Heart left ventricle (tissue), 16 donors: ENCODE results near the gene FREM1. TPM values are rescaled to one million over a fixed set of nuclear protein-coding genes. Genes with fewer than 3 reads are reported as not detected.

Experiments
- ATAC-seq, 4 donors: fragments of 200-7000 bp; cut with Tn5 transposase; one replicate each; pipeline ENCODE4 v1.9.1; 2020 to 2022; ENCODE audit warnings: moderate library complexity in 4 of 4, mild to moderate bottlenecking in 3 of 4, moderate number of reproducible peaks in 1 of 4
- DNase-seq, 5 donors: peaks; one replicate each; pipeline ENCODE4 v3.0.0-alpha.2; 2020
- H3K27ac ChIP-seq, 12 donors: fragments of 200-600 bp; sonication (generic) in 4 of 12; one replicate each; pipeline versions ENCODE4 v1.5.0 to v1.8.0; 2016 to 2022; ENCODE audit warnings: mild to moderate bottlenecking in 2 of 12
- H3K27me3 ChIP-seq, 9 donors: fragments of 200-600 bp; sonication (generic) in 2 of 9; one replicate each; pipeline versions ENCODE4 v1.5.1 to v1.8.0; 2016 to 2022; ENCODE audit warnings: mild to moderate bottlenecking in 3 of 9
- H3K36me3 ChIP-seq, 9 donors: fragments of 200-600 bp; sonication (generic) in 2 of 9; one replicate each; pipeline versions ENCODE4 v1.5.0 to v1.8.0; 2018 to 2022; ENCODE audit warnings: mild to moderate bottlenecking in 2 of 9
- H3K4me1 ChIP-seq, 12 donors: fragments of 200-600 bp; sonication (generic) in 4 of 12; one replicate each; pipeline versions ENCODE4 v1.5.0 to v1.8.0; 2016 to 2022; ENCODE audit warnings: mild to moderate bottlenecking in 3 of 12
- H3K4me3 ChIP-seq, 12 donors: fragments of 200-600 bp; sonication (generic) in 4 of 12; one replicate each; pipeline versions ENCODE4 v1.5.0 to v1.8.0; 2017 to 2022; ENCODE audit warnings: mild to moderate bottlenecking in 9 of 12, moderate library complexity in 4 of 12
- H3K9me3 ChIP-seq, 12 donors: fragments of 200-600 bp; sonication (generic) in 4 of 12; one replicate each; pipeline versions ENCODE4 v1.5.0 to v1.8.0; 2016 to 2022; ENCODE audit warnings: mild to moderate bottlenecking in 1 of 12
- POLR2A ChIP-seq, 2 donors: fragments of 450-650 bp; IDR thresholded peaks; one replicate each; pipeline ENCODE4 v1.6.1; 2017; ENCODE audit warnings: antibody characterized with exemption in 2 of 2, mild to moderate bottlenecking in 2 of 2, moderate library complexity in 2 of 2
- WGBS, 4 donors: extraction: QIAGEN DNeasy Blood & Tissue Kit in 2 of 4; methylation state at CpG; one replicate each; pipeline versions ENCODE4 v1.1.5 to v1.1.7; 2013 to 2018; 5-methylcytosine and 5-hydroxymethylcytosine counted together
- intact Hi-C, 10 donors: fragments of 100-400 bp; cut with DNase I; formaldehyde crosslinking; loops; one replicate each; pipeline versions ENCODE4 v1.11.1 to v1.14.2; 2022
- polyA plus RNA-seq, 2 donors: library from polyadenylated mRNA; stranded (reverse); fragments of 200-250 nt; gene quantifications; one replicate each; pipeline ENCODE4 v1.2.3, GENCODE V29; 2013
- total RNA-seq, 9 donors: library from RNA; depleted of rRNA in 2 of 9; stranded (reverse); fragments of >200 nt in 2 of 9; fragmentation: NEBNext Ultra II Directional in 3 of 9; extraction: Animal tissue kit (Norgen Biotek cat#: 25700) in 3 of 9; gene quantifications; one replicate each; pipeline versions ENCODE4 v1.1.0 to v1.2.4, GENCODE V29; 2016 to 2023
- TF ChIP-seq, protein P1 (sequence below), 12 donors: fragments of 200-600 bp; sonication (generic) in 4 of 12; IDR thresholded peaks; one replicate each; pipeline versions ENCODE4 v1.5.0 to v1.8.0; 2018 to 2022; ENCODE audit warnings: antibody characterized with exemption in 12 of 12, mild to moderate bottlenecking in 5 of 12
- donor health status: ischemic (EF 13 %, LVEDD 7.1; RV severe dilation, severe dysfunction).
- donor health status: healthy with polysubstance abuse.
- donor health status: DM: no; HTN: yes; CAD: no.
- donor health status: DM: no; HTN: no; CAD: no.
- donor health status: ischemic (EF 25% LVEDD 6.9; RV normal size, moderate dysfunction).
- donor health status: ischemic (EF 25% LVEDD 5.7; RV mildly dilated, moderate dysfunction).
- donor health status: healthy.
- donor health status: DM: yes; HTN: yes; CAD: no.
- donor health status: ischemic (EF 35%, LVEDD 5.7; RV mildly dilated, moderate dysfunction).
- donor health status: nonischemic (EF 11% LVEDD 7.7; RV severe dilation, severe dysfunction).
- donor health status: DM: yes; HTN: yes; CAD: no.
- donor health status: PGD.
- donor health status: ischemic (EF 29% LVEDD 5.4; RV normal size, mild dysfunction).
- donor health status: nonischemic (EF 23%, LVEDD 6.1; RV moderate dilation, normal function).

Gene FREM1
- total and polyA plus RNA-seq, 11 donors: 0.29 to 6.5 (median 1.9) TPM

DNA sequence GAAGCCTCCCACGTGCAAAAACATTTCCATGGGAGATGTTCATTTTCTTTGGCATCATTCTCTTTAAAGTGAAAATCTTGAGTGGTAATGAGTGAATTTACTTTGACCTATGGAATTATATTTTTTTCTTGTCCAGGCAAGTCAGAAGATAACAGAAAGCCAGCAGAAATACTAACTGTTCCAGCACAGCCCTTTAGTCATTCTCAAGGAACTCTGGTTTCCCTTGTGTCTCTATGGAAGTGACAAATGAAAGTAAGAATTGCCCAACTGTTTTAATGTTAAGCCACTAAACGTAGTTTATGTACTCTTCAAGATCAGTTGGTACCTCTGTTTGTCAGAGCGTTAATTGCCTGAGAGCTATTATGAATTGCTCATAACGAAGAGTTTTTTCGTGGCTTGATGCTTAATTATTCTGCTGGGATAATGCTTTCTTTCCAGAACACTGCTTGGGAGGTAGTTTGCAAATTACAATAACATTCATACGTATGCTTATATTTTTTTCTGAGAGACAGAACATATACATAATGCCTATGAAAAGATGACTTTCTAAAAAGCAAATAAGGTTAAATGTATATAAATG, 103.2 kb downstream of the FREM1 start:
- H3K9me3 ChIP-seq: no peaks in the 10 kb centered on the region
- intact Hi-C loops: no loop called here
- no peak for DNase-seq
- TF ChIP-seq POLR2A (IDR thresholded peaks at IDR 0.05): no peak
- TF ChIP-seq, protein P1, sequence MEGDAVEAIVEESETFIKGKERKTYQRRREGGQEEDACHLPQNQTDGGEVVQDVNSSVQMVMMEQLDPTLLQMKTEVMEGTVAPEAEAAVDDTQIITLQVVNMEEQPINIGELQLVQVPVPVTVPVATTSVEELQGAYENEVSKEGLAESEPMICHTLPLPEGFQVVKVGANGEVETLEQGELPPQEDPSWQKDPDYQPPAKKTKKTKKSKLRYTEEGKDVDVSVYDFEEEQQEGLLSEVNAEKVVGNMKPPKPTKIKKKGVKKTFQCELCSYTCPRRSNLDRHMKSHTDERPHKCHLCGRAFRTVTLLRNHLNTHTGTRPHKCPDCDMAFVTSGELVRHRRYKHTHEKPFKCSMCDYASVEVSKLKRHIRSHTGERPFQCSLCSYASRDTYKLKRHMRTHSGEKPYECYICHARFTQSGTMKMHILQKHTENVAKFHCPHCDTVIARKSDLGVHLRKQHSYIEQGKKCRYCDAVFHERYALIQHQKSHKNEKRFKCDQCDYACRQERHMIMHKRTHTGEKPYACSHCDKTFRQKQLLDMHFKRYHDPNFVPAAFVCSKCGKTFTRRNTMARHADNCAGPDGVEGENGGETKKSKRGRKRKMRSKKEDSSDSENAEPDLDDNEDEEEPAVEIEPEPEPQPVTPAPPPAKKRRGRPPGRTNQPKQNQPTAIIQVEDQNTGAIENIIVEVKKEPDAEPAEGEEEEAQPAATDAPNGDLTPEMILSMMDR (IDR thresholded peaks at IDR 0.05): no peak
- ATAC-seq: no peak
- WGBS, 4 donors: 77 to 84% (median 81%) methylated on average over 6 of the region's 6 CpGs
- H3K4me3 ChIP-seq: no peak overlapping the region
- H3K27ac ChIP-seq: no peak overlapping the region
- no peaks in the 10 kb centered on the region for H3K4me1 ChIP-seq
- H3K27me3 ChIP-seq: no peaks in the 10 kb centered on the region
- peaks cover 0 to 15% (median 0%) of the 10 kb centered on the region in 9 donors for H3K36me3 ChIP-seq

DNA sequence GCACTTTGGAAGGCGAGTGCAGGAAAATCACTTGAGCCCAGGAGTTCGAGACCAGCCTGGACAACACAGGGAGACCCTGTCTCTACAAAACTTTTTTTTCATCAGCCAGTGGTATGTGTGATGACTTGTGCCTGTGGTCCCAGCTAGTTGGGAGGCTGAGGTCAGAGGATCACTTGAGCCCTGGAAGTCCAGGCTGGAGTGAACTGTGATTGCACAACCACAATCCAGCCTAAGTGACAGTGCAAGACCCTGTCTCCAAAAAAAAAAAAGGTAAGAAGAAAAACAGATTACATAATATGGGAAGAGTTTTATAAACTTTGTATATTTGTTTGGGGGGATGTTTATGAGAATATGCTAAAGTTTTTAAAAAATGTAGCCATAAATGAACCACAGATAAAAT, 111.2 kb downstream of the FREM1 start:
- intact Hi-C loops: loop anchor here in 1 of 10 donors (10.0 kb wide), 1 partner anchor 56 kb away; no protein-coding TSS in a partner anchor
- no peak overlapping the region for H3K27ac ChIP-seq
- ATAC-seq (no peak), DNase-seq (no peak)
- WGBS, 4 donors: 92 to 98% (median 97%) methylated on average over 2 of the region's 2 CpGs
- H3K9me3 ChIP-seq: no peaks in the 10 kb centered on the region
- H3K4me1 ChIP-seq: no peaks in the 10 kb centered on the region
- H3K36me3 ChIP-seq: peaks cover 0 to 44% (median 0%) of the 10 kb centered on the region in 9 donors
- no peaks in the 10 kb centered on the region for H3K27me3 ChIP-seq
- no peak for TF ChIP-seq POLR2A (IDR thresholded peaks at IDR 0.05)
- no peak overlapping the region for H3K4me3 ChIP-seq

DNA sequence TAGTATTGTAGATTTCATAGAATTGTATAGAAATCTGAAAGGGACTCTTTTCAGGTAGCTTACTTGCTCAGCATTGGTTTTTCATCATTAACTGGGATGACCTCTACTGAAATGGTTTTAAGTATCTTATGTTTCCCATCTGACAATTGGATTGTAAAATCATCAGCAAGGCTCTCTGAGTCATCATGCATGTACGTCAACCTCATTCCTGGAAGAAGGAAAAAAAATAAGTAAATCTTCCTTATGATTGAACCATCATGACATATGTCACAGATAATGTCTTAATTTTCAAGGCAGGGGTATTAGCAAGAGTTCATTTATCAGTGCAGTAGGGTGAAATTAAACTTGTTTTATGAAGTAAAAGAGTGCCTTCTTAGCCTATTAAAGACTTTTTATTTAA, 112.8 kb downstream of the FREM1 start:
- Histone ChIP-seq H3K27me3 (no peaks in the 10 kb centered on the region), H3K36me3 (peaks cover 0 to 44% (median 0%) of the 10 kb centered on the region in 9 donors), H3K4me3 (no peak overlapping the region), H3K27ac (no peak overlapping the region), H3K9me3 (no peaks in the 10 kb centered on the region), H3K4me1 (no peaks in the 10 kb centered on the region)
- intact Hi-C loops: loop anchor here in 1 of 10 donors (10.0 kb wide), 1 partner anchor 57 kb away; no protein-coding TSS in a partner anchor
- 61 to 82% (median 67%) methylated on average over 1 of the region's 1 CpG for WGBS, 4 donors
- ATAC-seq (no peak), DNase-seq (no peak)
- TF ChIP-seq, protein P1 (IDR thresholded peaks at IDR 0.05): no peak
- TF ChIP-seq POLR2A (IDR thresholded peaks at IDR 0.05): no peak

DNA sequence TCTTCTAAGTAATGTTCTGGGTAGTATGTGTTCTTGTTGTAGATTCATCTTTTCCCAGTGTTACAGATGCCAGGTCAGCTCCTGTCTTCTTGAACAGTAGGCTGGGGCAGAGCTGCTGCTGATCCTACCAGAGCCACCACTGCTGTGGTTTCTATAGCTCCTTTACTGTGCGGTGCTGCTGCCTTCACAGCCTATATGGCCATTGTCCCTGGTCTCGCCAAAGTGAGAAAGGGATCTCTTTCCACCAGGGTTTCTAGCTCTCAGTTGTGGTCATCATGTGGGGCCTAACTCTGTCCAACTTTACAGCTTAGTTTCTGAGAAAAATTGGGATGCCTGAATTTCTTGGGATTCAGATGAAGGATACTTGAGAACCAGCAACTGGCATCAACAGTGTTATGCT, 116.8 kb downstream of the FREM1 start:
- no peaks in the 10 kb centered on the region for H3K9me3 ChIP-seq
- ATAC-seq (no peak), DNase-seq (no peak)
- WGBS, 4 donors: 76 to 100% (median 96%) methylated on average over 2 of the region's 2 CpGs
- H3K27ac ChIP-seq: no peak overlapping the region
- peaks cover 0 to 37% (median 0%) of the 10 kb centered on the region in 9 donors for H3K36me3 ChIP-seq
- TF ChIP-seq, protein P1 (IDR thresholded peaks at IDR 0.05): no peak
- no peak for TF ChIP-seq POLR2A (IDR thresholded peaks at IDR 0.05)
- H3K27me3 ChIP-seq: no peaks in the 10 kb centered on the region
- H3K4me3 ChIP-seq: no peak overlapping the region
- intact Hi-C loops: loop anchor here in 1 of 10 donors (10.0 kb wide), 1 partner anchor 61 kb away; no protein-coding TSS in a partner anchor
- H3K4me1 ChIP-seq: no peaks in the 10 kb centered on the region
